ENCODE measurements around the gene SMAD6. TPM values are rescaled to one million over a fixed set of nuclear protein-coding genes. Genes with fewer than 3 reads are reported as not detected.

SMAD6 gene
- total RNA-seq, 1 donor from 2014 or later = 18.9 TPM

DNA sequence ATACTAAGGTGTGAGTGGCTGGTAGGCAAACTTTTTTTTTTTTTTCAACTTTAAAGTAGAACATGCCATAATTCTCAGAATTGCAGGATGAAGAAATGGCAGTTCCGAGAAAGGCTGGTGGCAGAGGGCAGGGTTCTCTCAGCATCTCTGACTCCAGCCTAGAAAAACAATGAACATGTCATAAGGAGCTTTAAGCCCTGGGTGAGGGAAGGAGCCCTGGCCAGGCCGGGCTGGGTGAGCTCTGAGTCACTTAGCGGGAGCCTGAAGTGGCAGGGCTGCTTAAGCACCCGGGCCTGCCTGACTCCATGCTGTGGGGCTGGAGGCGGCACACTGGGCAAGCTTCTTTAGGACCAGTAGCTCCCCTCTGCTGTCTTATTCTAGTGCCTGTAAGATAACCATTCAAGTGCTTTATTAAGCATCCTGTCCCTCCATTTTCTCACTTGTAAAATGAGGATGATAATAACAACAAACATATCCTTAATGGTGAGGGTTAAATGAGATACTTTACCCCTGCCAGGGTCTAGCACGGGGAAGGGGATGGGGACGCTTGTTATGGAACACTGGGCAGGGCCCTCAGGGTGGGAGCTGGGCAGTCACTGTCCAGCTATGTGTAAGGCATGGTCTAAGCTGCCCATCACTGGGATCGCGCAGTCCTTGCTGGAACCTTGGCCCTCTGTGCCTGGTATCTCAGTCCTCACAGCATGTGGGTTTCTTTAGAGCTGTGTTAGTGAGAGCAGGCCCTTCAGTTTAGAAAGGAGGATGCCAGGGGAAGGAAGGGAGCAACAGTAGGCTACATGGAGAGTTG, 18.4 kb downstream of the SMAD6 start:
- no peak for DNase-seq (ENCODE audit: low read depth, low spot score)

DNA sequence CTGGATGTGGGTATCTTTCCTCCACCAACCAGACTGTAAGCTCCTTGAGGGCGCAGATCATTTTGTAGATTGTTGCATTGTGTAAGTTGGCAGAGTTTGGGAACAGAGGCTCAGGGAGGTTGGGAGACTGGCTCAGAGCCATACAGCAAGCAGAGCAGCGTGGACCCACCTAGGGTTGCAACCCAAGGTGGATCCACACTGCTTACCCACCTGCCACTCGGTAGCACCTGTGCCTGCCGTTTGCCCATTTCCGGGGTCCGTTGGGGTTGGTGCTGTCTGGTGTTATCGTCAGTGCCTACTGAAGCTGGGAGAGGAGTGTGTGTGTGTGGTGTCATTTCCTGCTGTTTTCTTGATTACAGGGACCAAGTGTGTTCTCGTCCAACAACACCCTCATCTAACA, 19.0 kb downstream of the SMAD6 start:
- DNase-seq (ENCODE audit: low read depth, low spot score) = no peak

DNA sequence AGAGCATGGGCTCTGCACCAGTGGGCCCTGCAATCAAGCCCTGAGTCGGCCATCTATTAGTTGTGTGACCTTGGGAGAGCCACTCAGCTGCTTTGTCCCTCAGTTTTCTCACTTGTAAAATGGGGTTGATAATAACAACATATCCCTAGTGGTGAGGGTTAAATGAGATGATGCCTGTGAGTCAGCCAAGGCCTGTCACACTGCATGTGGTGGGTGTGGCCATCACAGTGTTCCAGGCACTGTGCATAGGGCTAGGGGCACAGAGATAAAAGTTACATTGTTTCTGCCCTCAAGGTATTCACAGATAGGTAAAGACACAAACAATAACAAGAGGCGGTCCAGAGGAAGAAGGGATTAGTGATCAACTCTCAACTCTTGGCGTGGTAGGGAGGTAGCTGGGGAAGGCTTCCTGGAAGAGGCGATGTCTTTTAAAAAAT, 19.5 kb downstream of the SMAD6 start:
- no peak for DNase-seq (ENCODE audit: low read depth, low spot score)

- no peak for DNase-seq (ENCODE audit: low read depth, low spot score)
Measured at GRCh38 chr15:66721954-66722353, 19.9 kb downstream of the SMAD6 start.

DNA sequence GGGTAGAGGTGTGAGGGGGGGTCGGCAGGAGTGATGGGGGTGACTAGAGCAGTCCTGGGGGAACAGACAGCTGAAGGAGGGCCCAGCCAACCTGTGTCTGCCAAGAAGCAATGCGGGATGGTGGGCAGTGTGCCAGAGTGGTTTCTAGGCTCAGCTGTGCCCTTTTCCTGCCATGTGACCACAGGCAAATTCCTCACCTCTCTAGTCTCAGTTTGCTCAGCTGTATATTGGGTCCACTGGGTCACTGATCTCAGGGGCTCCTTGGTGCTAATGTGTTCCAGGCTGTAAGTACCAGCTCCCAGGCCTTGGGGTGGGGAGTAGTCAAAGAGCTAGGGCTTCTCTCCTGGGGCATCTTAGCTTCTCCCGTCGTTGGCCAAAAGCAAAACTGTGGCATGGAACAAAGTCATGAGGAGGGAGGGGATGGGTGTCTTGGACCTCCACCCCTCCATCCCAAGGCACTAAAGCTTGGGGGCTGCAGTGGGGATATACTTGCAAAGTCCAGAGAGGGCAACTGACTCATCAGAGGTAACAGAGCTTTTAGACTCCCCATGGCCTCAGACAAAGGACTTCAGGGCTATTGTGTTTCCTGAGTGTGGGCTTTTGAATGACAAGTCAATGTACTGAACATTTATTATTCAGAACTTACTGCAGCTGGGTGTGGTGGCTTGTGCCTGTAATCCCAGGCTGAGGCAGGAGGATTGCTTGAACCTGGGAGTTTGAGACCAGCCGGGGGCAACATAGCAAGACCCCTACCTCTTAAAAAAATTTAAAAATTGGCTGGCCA, 20.9 kb downstream of the SMAD6 start:
- DNase-seq (ENCODE audit: low read depth, low spot score) = no peak

DNA sequence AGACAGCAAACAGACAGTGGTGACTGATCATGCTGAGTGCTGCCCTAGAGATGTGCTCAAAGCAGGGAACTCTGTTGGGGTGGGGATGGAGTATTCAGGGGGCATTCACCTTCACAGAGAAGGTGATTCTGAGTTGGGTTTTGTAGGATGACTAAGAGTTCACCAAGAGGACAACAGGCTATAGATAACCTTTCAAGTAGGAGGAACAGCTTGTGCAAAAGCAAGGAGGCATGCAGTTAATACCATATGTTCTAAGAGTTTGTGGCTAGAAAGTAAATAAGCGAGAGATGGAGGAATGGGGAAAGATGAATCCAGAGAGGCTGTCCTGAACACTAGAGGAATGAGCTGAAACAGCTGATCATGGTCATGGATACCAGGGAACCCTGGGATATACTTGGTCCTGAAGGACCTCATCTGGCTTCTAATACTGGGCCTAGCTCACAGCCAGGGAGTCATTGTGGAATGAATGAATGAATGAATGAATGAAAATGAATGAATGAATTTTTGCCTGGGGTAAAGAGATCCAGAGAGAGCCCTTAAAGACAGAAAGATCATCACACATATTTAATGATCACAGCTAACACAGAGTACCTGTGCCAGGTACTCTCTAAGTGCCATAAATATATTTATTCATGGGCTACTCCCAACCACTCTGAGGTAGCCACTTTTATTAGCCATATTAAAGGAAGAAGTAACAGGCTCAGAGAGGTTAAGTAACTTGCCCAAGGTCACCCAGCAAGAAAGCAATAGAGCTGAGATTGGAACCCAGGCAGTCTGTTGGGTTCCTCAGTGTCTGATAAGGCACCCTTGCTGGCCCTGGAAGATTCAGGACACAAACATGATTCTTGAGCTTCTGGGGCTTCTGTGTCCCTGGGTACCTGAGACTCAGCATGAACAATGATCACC, 22.0 kb downstream of the SMAD6 start:
- DNase-seq (ENCODE audit: low read depth, low spot score) = no peak

DNA sequence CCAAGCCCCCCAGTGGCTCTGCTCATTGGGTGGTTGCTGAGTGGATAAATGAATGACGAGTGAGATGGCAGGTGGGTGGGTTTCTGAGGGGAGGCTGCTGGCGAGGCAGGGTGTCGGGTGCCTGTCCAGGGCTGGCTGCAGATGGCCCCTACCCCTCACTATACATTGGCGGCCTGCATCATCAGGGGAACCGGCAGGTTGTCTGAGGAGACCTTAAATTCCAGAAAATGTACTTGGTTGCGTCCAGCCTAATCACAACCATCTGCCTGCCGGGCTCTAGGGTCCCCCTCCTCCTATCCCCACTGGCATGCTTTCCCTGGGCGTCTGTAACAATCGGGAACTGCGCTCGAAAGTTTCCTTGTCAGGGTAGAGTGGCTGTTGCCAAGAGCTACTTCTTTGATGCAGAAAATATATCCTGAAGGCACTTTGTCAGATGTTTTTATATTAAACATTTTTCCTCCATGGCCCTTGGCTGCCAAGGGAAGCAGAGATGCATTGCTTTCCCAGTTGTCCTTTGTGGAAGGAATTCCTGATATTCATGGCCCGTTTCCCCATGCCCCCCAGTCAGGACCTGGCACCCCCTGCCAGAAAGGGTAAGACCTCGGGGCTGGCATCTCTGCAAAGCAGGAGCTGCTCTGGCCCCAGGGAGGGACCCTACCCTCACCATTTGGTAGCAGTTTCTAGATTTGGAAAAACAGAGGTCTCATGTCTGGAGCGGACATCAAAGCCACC, 22.9 kb downstream of the SMAD6 start:
- no peak for DNase-seq (ENCODE audit: low read depth, low spot score)

- DNase-seq (ENCODE audit: low read depth, low spot score) = no peak
Measured at GRCh38 chr15:66725464-66725785, 23.4 kb downstream of the SMAD6 start.

DNA sequence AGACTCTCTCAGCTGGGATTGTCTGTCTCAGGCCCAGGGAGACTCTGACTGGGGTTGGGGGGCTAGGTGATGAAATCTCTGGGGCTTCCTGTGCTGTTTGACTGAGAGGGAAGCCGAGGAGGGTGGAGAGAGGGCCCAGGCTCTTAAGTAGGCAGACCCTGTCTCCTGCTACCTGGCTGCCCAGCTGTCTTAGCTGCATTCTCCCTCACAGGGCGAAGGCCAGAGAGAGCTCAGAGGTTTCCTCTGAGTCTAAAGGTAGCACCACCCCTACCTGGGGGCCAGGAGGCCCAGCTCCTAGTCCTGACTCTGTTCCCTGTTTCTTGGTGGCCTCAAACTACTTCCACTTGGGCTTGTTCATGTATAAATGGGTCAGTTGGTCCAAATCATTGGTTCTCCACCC, 24.4 kb downstream of the SMAD6 start:
- no peak for DNase-seq (ENCODE audit: low read depth, low spot score)

- DNase-seq (ENCODE audit: low read depth, low spot score) = no peak
Measured at GRCh38 chr15:66729331-66729951, 27.4 kb downstream of the SMAD6 start.

DNA sequence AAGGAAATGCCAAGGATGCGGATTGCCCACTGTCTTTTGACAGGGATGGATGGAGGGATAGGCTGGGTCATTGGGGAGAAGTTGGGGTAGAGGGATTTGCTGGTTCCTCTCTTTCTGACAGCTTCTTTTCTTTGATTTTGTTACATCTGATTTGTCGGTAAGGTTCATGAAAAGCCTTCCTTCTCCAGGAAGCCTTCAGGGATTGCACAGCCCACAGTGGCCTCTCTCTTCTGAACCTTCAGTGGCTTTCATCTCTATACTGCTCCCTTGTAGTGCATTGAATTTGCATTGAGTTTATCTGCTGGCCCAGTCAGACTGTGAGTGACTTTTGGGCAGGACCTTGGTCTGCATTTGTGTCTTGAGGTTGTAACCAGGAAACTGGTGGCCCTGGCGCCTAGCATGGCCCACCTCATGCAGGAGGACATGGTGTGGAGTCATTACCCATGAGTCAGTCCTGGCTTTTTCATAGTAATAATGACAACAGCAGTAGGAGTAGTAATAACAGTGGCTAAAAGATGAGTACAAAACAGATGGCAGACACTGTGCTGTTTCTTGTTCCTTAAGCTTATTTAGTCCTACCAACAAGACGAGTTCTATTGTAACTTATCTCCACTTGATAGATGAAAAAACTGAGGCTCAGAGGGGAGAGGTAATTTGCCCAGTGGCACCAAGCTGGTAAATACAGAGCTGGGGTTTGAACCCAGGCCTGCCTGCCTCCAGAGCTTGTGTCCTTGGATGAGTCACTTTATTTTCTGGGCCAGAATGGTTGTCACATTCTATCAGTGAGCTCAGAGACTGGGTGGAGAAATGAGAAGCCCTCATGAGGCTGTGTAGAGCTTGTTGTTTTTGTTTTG, 28.4 kb downstream of the SMAD6 start:
- DNase-seq (ENCODE audit: low read depth, low spot score) = no peak

DNA sequence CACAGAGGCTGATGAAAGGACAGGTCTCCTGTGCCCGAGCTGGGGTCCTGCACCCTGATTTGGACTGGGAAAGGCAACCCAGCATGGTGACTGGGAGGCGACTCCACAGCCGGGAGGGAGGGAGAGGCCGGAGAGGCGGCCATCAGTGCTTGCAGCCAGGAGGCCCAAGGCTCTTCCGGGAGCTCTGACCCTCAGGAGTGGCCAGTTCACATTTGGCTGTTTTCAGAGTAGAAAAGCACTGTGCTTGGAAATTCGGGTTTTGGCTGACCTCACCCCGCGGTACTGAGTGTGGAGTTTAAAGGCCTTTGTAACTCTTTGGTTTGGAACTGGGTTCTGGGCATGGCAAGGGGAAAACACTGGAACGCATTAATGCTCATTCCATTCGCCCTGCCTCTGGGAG, 31.9 kb downstream of the SMAD6 start:
- DNase-seq (ENCODE audit: low read depth, low spot score) = no peak

DNA sequence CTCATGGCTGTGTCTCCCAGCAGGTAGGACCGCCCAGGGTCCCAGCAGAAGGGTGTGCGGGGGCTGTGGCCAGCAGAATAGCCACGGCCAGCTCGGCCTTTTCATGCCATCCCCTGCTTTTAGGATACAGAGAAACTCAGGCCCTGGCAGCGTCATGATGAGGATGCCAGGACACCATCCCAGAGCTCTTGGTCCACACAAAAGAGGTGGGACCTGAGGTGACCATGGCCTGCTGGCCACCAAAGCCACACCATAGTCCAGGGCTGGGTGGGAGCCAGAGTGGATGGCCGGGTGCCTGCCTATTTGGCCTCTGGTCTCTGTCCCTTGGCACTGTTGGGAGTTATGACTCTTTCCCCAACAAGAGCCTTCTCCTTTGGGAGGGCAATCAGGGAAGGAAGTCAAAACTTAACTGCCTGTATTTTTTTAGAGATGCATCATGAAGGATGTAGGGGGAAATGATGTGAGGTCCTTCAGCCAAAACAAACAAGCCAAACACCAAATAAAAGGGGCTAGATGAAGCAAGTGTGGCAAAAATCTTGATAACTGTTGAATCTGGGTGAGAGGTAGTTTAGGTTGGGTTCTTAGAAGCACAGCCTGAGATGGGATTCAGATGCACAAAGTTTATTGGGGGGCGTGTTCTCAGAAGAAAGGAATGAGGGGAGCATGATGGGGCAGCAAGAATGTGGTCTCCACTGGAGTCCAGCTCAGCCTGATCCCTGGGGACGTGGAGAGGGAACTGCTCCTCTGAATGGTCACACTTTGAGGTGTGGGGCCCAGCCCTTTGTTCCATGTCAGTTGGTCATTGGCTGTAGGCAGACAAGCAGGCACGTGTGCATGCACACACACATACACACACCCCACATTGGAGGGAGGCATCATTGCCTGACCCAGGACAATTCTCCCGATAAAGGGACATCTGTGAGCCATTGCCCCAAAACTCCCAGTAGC, 33.2 kb downstream of the SMAD6 start:
- no peak for DNase-seq (ENCODE audit: low read depth, low spot score)

GRCh38 chr15:66735909-66736305, 33.9 kb downstream of the SMAD6 start:
- DNase-seq (ENCODE audit: low read depth, low spot score) = no peak

GRCh38 chr15:66737243-66738010, 35.4 kb downstream of the SMAD6 start:
- DNase-seq (ENCODE audit: low read depth, low spot score) = no peak

DNA sequence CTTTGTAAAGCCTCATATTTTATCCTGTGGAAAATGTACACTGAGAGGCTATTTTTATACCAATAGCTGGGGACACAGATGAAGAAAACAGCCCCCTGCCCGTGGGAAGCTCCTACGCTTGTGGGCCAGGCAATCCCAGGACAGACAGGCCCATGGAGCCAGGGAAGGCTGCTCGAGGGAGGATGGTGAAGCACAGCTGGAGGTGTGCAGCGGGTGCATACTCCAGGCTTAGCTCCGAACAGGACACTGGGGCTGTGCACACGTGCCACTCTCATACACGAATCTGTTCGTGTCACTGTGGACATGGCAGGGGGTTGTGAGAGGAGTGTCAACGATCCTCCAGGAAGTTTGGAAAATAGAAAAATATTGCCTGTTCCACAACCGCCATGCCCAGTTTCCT, 36.1 kb downstream of the SMAD6 start:
- no peak for DNase-seq (ENCODE audit: low read depth, low spot score)

- no peak for DNase-seq (ENCODE audit: low read depth, low spot score)
Measured at GRCh38 chr15:66738595-66738994, 36.6 kb downstream of the SMAD6 start.

GRCh38 chr15:66739287-66739686, 37.3 kb downstream of the SMAD6 start:
- no peak for DNase-seq (ENCODE audit: low read depth, low spot score)
